Measurements from ENCODE around the gene ELOVL1. TPM values are rescaled to one million over a fixed set of nuclear protein-coding genes. Genes with fewer than 3 reads are reported as not detected.

The ELOVL1 gene
- total and polyA plus RNA-seq, 2 of the 13 experiments (the other 11 are each of a cell fraction or from before 2014, with no cell fraction given): 55.2 to 77.4 TPM

GRCh38 chr1:43367904-43368645 lies at the start of gene ELOVL1 (continued):
- TF ChIP-seq ZNF776 (CRISPR knock-in tag; IDR thresholded peaks at IDR 0.05): peak; percentile 80; the same call in 1 of the 2 replicates
- TF ChIP-seq ZNF768 (CRISPR knock-in tag; IDR thresholded peaks at IDR 0.05): peak; percentile 69
- TF ChIP-seq ZNF652 (CRISPR knock-in tag; IDR thresholded peaks at IDR 0.05; ENCODE audit: borderline replicate concordance, low read depth): no peak; the same call in 1 of the 2 replicates
- peak; percentile 93 for TF ChIP-seq RNF2 (conservative IDR thresholded peaks at IDR 0.05; ENCODE audit: low read depth)
- TF ChIP-seq KLF16 (CRISPR knock-in tag; IDR thresholded peaks at IDR 0.05): peak in 1 of 2 experiments; percentile 88; a peak in 2 of 4 replicates
- TF ChIP-seq ZNF737 (CRISPR knock-in tag; IDR thresholded peaks at IDR 0.05; ENCODE audit: borderline replicate concordance): no peak
- TF ChIP-seq IKZF5 (CRISPR knock-in tag; IDR thresholded peaks at IDR 0.05): peak; percentile 83
- TF ChIP-seq FOXP1 (IDR thresholded peaks at IDR 0.05): no peak
- no peak; the same call in 1 of the 2 replicates for TF ChIP-seq FOXP1 (CRISPR knock-in tag; IDR thresholded peaks at IDR 0.05)
- TF ChIP-seq HOXA9 (CRISPR knock-in tag; IDR thresholded peaks at IDR 0.05; ENCODE audit: borderline replicate concordance): peak; percentile 88; the same call in 1 of the 2 replicates
- peak; percentile 95 for TF ChIP-seq ZC3H13 (CRISPR knock-in tag; IDR thresholded peaks at IDR 0.05)
- TF ChIP-seq ZNF503 (CRISPR knock-in tag; IDR thresholded peaks at IDR 0.05): peak; percentile 75; the same call in 1 of the 2 replicates
- no peak for TF ChIP-seq XBP1 (CRISPR knock-in tag; IDR thresholded peaks at IDR 0.05)
- peak; percentile 71 for TF ChIP-seq PATZ1 (CRISPR knock-in tag; IDR thresholded peaks at IDR 0.05)
- peak; percentile 36; the same call in 1 of the 2 replicates for TF ChIP-seq RXRB (CRISPR knock-in tag; IDR thresholded peaks at IDR 0.05; ENCODE audit: borderline replicate concordance)
- peak; percentile 94; the same call in 1 of the 2 replicates for TF ChIP-seq HES4 (CRISPR knock-in tag; IDR thresholded peaks at IDR 0.05; ENCODE audit: borderline replicate concordance)
- peak; percentile 58 for TF ChIP-seq SP4 (CRISPR knock-in tag; IDR thresholded peaks at IDR 0.05)
- no peak for TF ChIP-seq TAF15 (IDR thresholded peaks at IDR 0.05; ENCODE audit: low read depth, low read length, poor library complexity, severe bottlenecking)
- no peak for TF ChIP-seq ZNF572 (CRISPR knock-in tag; IDR thresholded peaks at IDR 0.05)
- TF ChIP-seq ZNF235 (CRISPR knock-in tag; IDR thresholded peaks at IDR 0.05; ENCODE audit: borderline replicate concordance): no peak; the same call in 1 of the 2 replicates
- peak; percentile 48; the same call in 1 of the 2 replicates for TF ChIP-seq ZNF121 (CRISPR knock-in tag; IDR thresholded peaks at IDR 0.05)
- no peak for TF ChIP-seq ZNF329 (CRISPR knock-in tag; IDR thresholded peaks at IDR 0.05; ENCODE audit: low read depth)
- TF ChIP-seq SATB2 (CRISPR knock-in tag; IDR thresholded peaks at IDR 0.05): no peak
- no peak for TF ChIP-seq RBM22 (optimal IDR thresholded peaks at IDR 0.05; ENCODE audit: low read length)
- no peak for TF ChIP-seq SP1 (IDR thresholded peaks at IDR 0.05)
- no peak; the same call in 1 of the 2 replicates for TF ChIP-seq SP1 (CRISPR knock-in tag; IDR thresholded peaks at IDR 0.05)
